Smooth muscle cell (in vitro differentiated cells): ENCODE results near the gene CCDC9. TPM values are rescaled to one million over a fixed set of nuclear protein-coding genes. Genes with fewer than 3 reads are reported as not detected.
A peak's percentile ranks its signal among the peaks of the same experiment; 100 is the strongest.

Experiments
- DNase-seq: peaks from one replicate; lab custom pipeline; 2025; ENCODE audit not compliant: unreplicated experiment; lab: John Stamatoyannopoulos, UW
- H2AFZ ChIP-seq: fragments of 200-600 bp; sonication (generic); 2 replicates; pipeline ENCODE4 v1.6.0; 2016; ENCODE audit warnings: antibody characterized with exemption, low read depth, mild to moderate bottlenecking
- H3F3A ChIP-seq: fragments of 200-600 bp; sonication (generic); 2 replicates; pipeline ENCODE4 v1.6.0; 2017; ENCODE audit warnings: antibody characterized with exemption, low read depth
- H3K27ac ChIP-seq: fragments of 200-600 bp; sonication (generic); 2 replicates; pipeline ENCODE4 v1.5.1; 2016; ENCODE audit warnings: low read depth, mild to moderate bottlenecking
- H3K27me3 ChIP-seq: fragments of 200-600 bp; sonication (generic); 2 replicates; pipeline ENCODE4 v1.6.1; 2016; ENCODE audit warnings: low read depth, mild to moderate bottlenecking
- H3K36me3 ChIP-seq: fragments of 200-600 bp; sonication (generic); 2 replicates; pipeline ENCODE4 v1.5.1; 2016; ENCODE audit warnings: low read depth
- H3K4me1 ChIP-seq: fragments of 200-600 bp; sonication (generic); 2 replicates; pipeline ENCODE4 v1.5.1; 2016; ENCODE audit warnings: low read depth
- H3K4me2 ChIP-seq: fragments of 200-600 bp; sonication (generic); 2 replicates; pipeline ENCODE4 v1.6.0; 2016; ENCODE audit warnings: mild to moderate bottlenecking
- H3K4me3 ChIP-seq: fragments of 200-600 bp; sonication (generic); 2 replicates; pipeline ENCODE4 v1.5.1; 2016; ENCODE audit warnings: mild to moderate bottlenecking
- H3K79me2 ChIP-seq: fragments of 200-600 bp; sonication (generic); 2 replicates; pipeline ENCODE4 v1.6.0; 2016; ENCODE audit warnings: low read depth, mild to moderate bottlenecking
- H3K9ac ChIP-seq: fragments of 200-600 bp; sonication (generic); 2 replicates; pipeline ENCODE4 v1.6.0; 2016; ENCODE audit warnings: low read depth
- H3K9me3 ChIP-seq: fragments of 200-600 bp; sonication (generic); replicated peaks from 2 replicates; pipeline ENCODE4 v1.5.1; 2016; ENCODE audit warnings: low read depth
- H4K20me1 ChIP-seq: fragments of 200-600 bp; sonication (generic); 2 replicates; pipeline ENCODE4 v1.6.0; 2016; ENCODE audit warnings: low read depth
- CTCF ChIP-seq: fragments of 200-600 bp; sonication (generic); IDR thresholded peaks from 2 replicates; pipeline ENCODE4 v1.5.1; 2017; ENCODE audit warnings: borderline replicate concordance, mild to moderate bottlenecking, antibody characterized with exemption; ENCODE audit not compliant: insufficient read depth, poor library complexity, severe bottlenecking
- WGBS: methylation state at CpG from one replicate; pipeline ENCODE4 v1.1.7; 2016; ENCODE audit warnings: low lambda C conversion rate; 5-methylcytosine and 5-hydroxymethylcytosine counted together
- polyA plus RNA-seq: library from polyadenylated mRNA; unstranded; fragments of >200 nt; fragmentation: Nextera tagmentation; extraction: Ambion mirVana; gene quantifications from 2 replicates; pipeline ENCODE4 v1.2.1, GENCODE V29; 2016
- total RNA-seq: library from RNA; depleted of rRNA; stranded (reverse); fragments of >200 nt; gene quantifications from 2 replicates; pipeline ENCODE4 v1.2.3, GENCODE V29; 2014

The CCDC9 gene
- total and polyA plus RNA-seq, 2 experiments from 2014 or later: 6.4 to 12.7 TPM

GRCh38 chr19:47241919-47242577, 14.3 kb upstream of the CCDC9 start:
- H2AFZ ChIP-seq: no peak overlapping the region

GRCh38 chr19:47243364-47243775, 13.0 kb upstream of the CCDC9 start:
- H3K36me3 ChIP-seq: no peaks in the 10 kb centered on the region
- H3K9me3 ChIP-seq: no peaks in the 10 kb centered on the region
- H3K4me2 ChIP-seq: peak overlapping the region; percentile 53
- peak overlapping the region; percentile 74 for H3K9ac ChIP-seq
- no peak for TF ChIP-seq CTCF
- no peaks in the 10 kb centered on the region for H3K27me3 ChIP-seq
- H2AFZ ChIP-seq: no peak overlapping the region
- WGBS: 18% methylated on average over 7 of the region's 9 CpGs
- no peak for DNase-seq
- H3K27ac ChIP-seq: peak overlapping the region; percentile 84
- H3K4me1 ChIP-seq: peaks cover 5% of the 10 kb centered on the region
- H4K20me1 ChIP-seq: no peaks in the 10 kb centered on the region
- H3K4me3 ChIP-seq: peak overlapping the region; percentile 37
- peaks cover 15% of the 10 kb centered on the region for H3F3A ChIP-seq
- H3K79me2 ChIP-seq: no peaks in the 10 kb centered on the region

More at GRCh38 chr19:47241919-47242577, 14.3 kb upstream of the CCDC9 start:
- H3F3A ChIP-seq: peaks cover 15% of the 10 kb centered on the region
- H3K36me3 ChIP-seq: no peaks in the 10 kb centered on the region
- peaks cover 5% of the 10 kb centered on the region for H3K4me1 ChIP-seq
- no peak for DNase-seq
- H3K4me3 ChIP-seq: no peak overlapping the region
- H3K4me2 ChIP-seq: no peak overlapping the region
- no peaks in the 10 kb centered on the region for H3K9me3 ChIP-seq
- no peaks in the 10 kb centered on the region for H4K20me1 ChIP-seq
- no peaks in the 10 kb centered on the region for H3K79me2 ChIP-seq
- H3K27ac ChIP-seq: peak overlapping the region; percentile 77
- no peak for TF ChIP-seq CTCF
- H3K9ac ChIP-seq: no peak overlapping the region
- 93% methylated on average over 7 of the region's 7 CpGs for WGBS
- no peaks in the 10 kb centered on the region for H3K27me3 ChIP-seq

GRCh38 chr19:47243776-47244547, 12.4 kb upstream of the CCDC9 start:
- DNase-seq: peak; percentile 89
- Histone ChIP-seq H3K27me3 (no peaks in the 10 kb centered on the region), H4K20me1 (no peaks in the 10 kb centered on the region), H3K79me2 (no peaks in the 10 kb centered on the region), H3K4me3 (peak overlapping the region; percentile 37), H3K36me3 (no peaks in the 10 kb centered on the region), H3K9ac (peak overlapping the region; percentile 74), H3K4me1 (peaks cover 4% of the 10 kb centered on the region), H3K27ac (peak overlapping the region; percentile 84), H2AFZ (no peak overlapping the region), H3K4me2 (peak overlapping the region; percentile 64), H3F3A (peaks cover 15% of the 10 kb centered on the region), H3K9me3 (no peaks in the 10 kb centered on the region)
- peak; percentile 98 for TF ChIP-seq CTCF
- WGBS: 2% methylated on average over 45 of the region's 46 CpGs
